Measurements from ENCODE around the gene MAP3K14. TPM values are rescaled to one million over a fixed set of nuclear protein-coding genes. Genes with fewer than 3 reads are reported as not detected.

MAP3K14 gene
- total RNA-seq, 1 experiment from 2014 or later = 7.8 TPM

GRCh38 chr17:45290269-45290765, 26.5 kb downstream of the MAP3K14 start:
- no peak overlapping the region for H2BK12ac ChIP-seq (ENCODE audit: insufficient read length, low read depth, low read length)
- TF ChIP-seq CTCF (conservative IDR thresholded peaks at IDR 0.05) = no peak
- H4K20me1 ChIP-seq (ENCODE audit: control insufficient read depth, insufficient read depth, insufficient read length) = no peaks in the 10 kb centered on the region
- no peak overlapping the region for H3K4me2 ChIP-seq (ENCODE audit: insufficient read depth, insufficient read length, low read length)
- no peak overlapping the region for H2BK15ac ChIP-seq (ENCODE audit: low read depth, low read length)
- no peaks in the 10 kb centered on the region; the same call in 1 of the 2 replicates for H3K79me2 ChIP-seq (ENCODE audit: insufficient read depth, low read length)
- Mint-ChIP-seq H3K4me1 (peaks cover 12 to 17% of the 10 kb centered on the region in 2 experiments), H3K4me3 (no peak overlapping the region), H3K27ac (peak overlapping the region in 1 of 3 experiments; percentile 76; a peak in 2 of 7 replicates), H3K36me3 (ENCODE audit: insufficient read depth in 1 of 3, low read depth in 3 of 3) (peaks cover 8 to 31% (median 30%) of the 10 kb centered on the region in 3 experiments; a peak in 6 of 7 replicates), H3K27me3 (ENCODE audit: low read depth) (no peaks in the 10 kb centered on the region), H3K9me3 (no peaks in the 10 kb centered on the region)
- H3K4me1 ChIP-seq (ENCODE audit: insufficient read depth, low read length) = no peaks in the 10 kb centered on the region; the same call in 1 of the 2 replicates
- DNase-seq = no peak
- H2BK120ac ChIP-seq (ENCODE audit: low read depth, low read length, poor library complexity, severe bottlenecking) = no peak overlapping the region
- no peak overlapping the region for H2AFZ ChIP-seq (ENCODE audit: low read length)
- no peak overlapping the region for H3K56ac ChIP-seq (ENCODE audit: insufficient read length, low read depth, low read length)
- no peak overlapping the region; the same call in 1 of the 2 replicates for H3K14ac ChIP-seq (ENCODE audit: insufficient read depth, low read length)
- no peaks in the 10 kb centered on the region for H3K27me3 ChIP-seq (ENCODE audit: insufficient read depth, low read length)
- no peaks in the 10 kb centered on the region for H3K23me2 ChIP-seq (ENCODE audit: insufficient read length, low read depth, low read length, poor library complexity, severe bottlenecking)
- no peak overlapping the region for H2BK20ac ChIP-seq (ENCODE audit: low read depth, low read length, poor library complexity, severe bottlenecking)
- no peak overlapping the region for H2AK5ac ChIP-seq (ENCODE audit: insufficient read length, low read length)
- H3K79me1 ChIP-seq (ENCODE audit: insufficient read depth, low read depth, low read length, poor library complexity, severe bottlenecking) = no peaks in the 10 kb centered on the region
- no peak overlapping the region for H3K18ac ChIP-seq (ENCODE audit: insufficient read length, low read depth, low read length)
- H3K4ac ChIP-seq (ENCODE audit: low read depth, low read length) = no peak overlapping the region
- H3K23ac ChIP-seq (ENCODE audit: insufficient read length, low read depth, low read length) = no peak overlapping the region
- H3T11ph ChIP-seq (ENCODE audit: low read length) = no peak overlapping the region
- no peak overlapping the region for H3K27ac ChIP-seq (ENCODE audit: insufficient read length, low read depth, low read length)
- no peak overlapping the region for H3K9ac ChIP-seq (ENCODE audit: extremely low read depth, insufficient read length, low read length)
- WGBS (ENCODE audit: extremely low coverage, insufficient read length, low lambda C conversion rate) = no CpG with 5 or more reads among the region's 11 CpGs
- H4K8ac ChIP-seq (replicated peaks; ENCODE audit: insufficient read length, low read depth, low read length) = no peak overlapping the region
- no peak overlapping the region for H2BK5ac ChIP-seq (ENCODE audit: insufficient read length, low read length)
- no peaks in the 10 kb centered on the region for H3K9me3 ChIP-seq (ENCODE audit: control insufficient read depth, low read depth, low read length)
- no peak overlapping the region for H4K5ac ChIP-seq (ENCODE audit: insufficient read length, low read depth, low read length)
- no peak overlapping the region for H4K91ac ChIP-seq (ENCODE audit: insufficient read length, low read depth, low read length)
